T47D (cell line): ENCODE measurements around the gene ZNF761.
"Not testable (repeated sequence)": the region's sequence is repeated elsewhere in the genome, so short reads cannot be mapped to it uniquely, and the experiment has no call there.

Experiments used
- DNase-seq, 2 experiments: peaks; one replicate each; pipeline versions ENCODE4 v3.0.0 to v3.0.0-alpha.2; 2011 to 2012; ENCODE audit warnings: low read depth in 1 of 2, low spot score in 1 of 2
- JUND ChIP-seq: IDR thresholded peaks from 2 replicates; pipeline ENCODE4 v1.6.1; 2012; ENCODE audit warnings: low read depth
- in situ Hi-C: cut with HindIII; loops from 2 replicates; pipeline ENCODE4 v1.10.0; 2016; ENCODE audit warnings: low sequenced_read_pairs, low pct_unique_long_range_greater_than_20kb

The ZNF761 gene

GRCh38 chr19:53431399-53432087, at the start of gene ZNF761:
TSS of gene ZNF761 (plus strand) at chr19:53431984. CDS start at chr19:53447269, 15,285 bp downstream.
- peak; percentile 42 to 96 for DNase-seq
- no peak for TF ChIP-seq JUND
- in situ Hi-C loops = no loop called here

DNA sequence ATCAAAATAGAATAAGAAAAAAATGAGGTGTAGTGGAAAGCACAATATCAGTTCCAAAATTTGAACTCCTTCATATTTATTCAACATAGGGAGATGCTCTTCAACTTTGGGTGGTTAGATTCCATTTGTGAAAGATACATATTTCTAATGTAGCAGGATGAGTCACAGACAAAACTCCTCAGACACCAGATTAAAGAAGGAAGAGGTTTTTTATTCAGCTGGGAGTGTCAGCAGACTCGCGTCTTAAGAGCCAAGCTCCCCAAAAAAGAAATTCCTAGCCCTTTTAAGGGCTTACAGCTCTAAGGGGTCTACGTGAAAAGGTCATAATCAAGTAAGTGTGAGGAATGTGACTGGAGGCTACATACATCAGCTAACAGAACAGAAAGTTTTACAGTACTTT, 43.6 kb upstream of the ZNF761 start:
- in situ Hi-C loops = no loop called here
- no peak for DNase-seq
- no peak for TF ChIP-seq JUND

- no peak for TF ChIP-seq JUND
- in situ Hi-C loops = no loop called here
- no peak for DNase-seq
Observed at GRCh38 chr19:53388904-53389303, 42.9 kb upstream of the ZNF761 start.

DNA sequence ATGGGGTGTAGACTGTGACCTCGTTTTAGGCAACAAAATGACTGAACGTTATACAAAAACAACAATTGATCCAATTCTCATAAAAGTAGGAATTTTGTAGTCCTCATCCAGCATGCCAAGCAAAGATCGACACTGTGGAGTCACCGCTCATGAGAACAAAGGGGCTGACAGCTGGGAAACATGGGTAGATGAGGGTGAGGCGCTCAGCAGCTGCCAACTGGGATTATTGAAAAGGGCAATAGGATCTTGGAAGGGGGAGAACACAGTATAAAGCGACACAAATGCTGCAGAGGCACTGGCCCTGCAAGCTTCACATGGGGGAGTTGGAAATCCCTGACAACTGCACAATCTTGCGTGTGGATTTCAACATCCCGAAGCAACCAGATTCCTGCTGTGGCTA, 42.2 kb upstream of the ZNF761 start:
- no peak for DNase-seq
- no peak for TF ChIP-seq JUND
- in situ Hi-C loops = no loop called here

DNA sequence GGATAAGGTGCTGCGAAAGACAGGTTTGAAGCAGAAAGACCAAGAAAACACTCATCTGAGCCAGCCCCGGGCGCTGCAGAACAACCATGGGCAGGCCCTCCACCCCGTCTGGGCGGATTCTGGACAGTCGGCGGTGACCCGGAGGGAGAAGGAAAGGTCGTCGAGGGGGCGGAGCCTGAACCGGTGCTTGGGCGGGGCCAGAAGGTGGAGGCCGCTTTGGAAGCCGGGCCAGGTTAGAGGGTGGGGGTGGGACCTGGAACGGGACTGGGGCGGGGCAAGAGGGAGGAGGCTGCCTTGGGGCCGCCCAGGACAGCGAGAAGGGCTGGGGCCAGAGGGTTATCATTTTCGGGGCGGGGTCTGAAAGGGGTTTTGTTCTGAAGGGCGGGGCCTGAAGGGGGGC, 41.8 kb upstream of the ZNF761 start:
- in situ Hi-C loops = no loop called here
- DNase-seq = no peak
- TF ChIP-seq JUND = no peak

DNA sequence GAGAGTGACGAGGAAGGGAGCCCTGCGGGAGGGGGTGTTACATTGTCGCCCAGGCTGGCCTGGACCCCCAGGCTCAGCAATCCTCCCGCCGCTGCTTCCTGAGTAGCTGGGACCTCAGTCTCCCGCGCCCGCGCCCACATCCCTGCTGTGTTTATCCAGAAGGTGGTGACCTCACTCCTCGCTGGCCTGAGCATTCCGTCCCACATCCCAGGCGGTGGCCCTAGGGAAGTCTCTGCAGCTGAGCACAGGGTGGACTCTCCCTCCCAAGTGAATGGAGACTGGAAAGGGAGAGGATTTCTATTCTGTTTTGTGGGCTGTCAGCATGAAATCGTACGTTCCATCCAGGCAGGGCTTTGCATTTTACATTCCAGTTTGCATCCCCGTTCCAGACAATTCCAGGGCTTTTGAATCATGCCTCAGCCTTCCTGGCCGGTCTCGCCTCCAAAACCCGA, 37.2 kb upstream of the ZNF761 start:
- DNase-seq = peak in 1 of 2 experiments; percentile 5
- in situ Hi-C loops = no loop called here

GRCh38 chr19:53394974-53395839, 36.6 kb upstream of the ZNF761 start, which contains the start of gene ZNF765:
TSS of gene ZNF765 (plus strand) at chr19:53395149. CDS start at chr19:53398016, 2,867 bp downstream.
- no peak for TF ChIP-seq JUND
- in situ Hi-C loops = no loop called here
- DNase-seq = peak; percentile 51 to 93

More for the DNA sequence above, 37.2 kb upstream of the ZNF761 start:
- TF ChIP-seq JUND = no peak

DNA sequence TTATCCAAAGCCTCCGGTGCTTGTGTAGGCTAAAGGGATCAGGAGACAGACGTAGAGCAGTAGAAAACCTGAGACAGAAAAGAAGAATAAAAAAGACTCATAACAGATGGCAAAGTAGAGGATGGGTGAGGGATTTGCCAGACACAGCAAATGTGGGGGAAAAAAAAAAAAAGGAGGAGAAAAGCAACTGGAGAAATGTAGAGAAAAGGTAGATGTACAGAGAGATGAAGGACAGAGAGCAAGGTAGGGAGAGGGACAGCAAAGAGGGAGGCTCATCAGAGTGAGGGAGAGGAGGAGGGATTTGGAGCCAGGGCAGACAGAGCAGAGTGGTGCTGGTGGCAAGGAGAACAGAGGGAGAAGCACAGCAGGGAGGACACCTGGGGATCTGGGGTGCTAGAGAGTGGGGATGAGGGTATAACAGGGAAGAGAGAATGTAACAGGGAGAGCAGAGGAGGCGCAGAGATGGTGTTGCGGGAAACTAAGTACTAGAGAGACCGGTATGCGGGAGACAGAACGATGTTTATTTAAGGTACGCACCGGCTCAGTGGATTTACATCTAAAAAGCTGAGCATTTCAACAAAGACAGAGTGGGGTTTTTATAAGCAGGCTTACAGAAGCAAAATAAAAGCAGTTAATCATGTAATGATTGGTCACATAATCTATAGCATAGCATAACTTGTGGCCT, 35.8 kb upstream of the ZNF761 start:
- in situ Hi-C loops, DNase-seq: not testable (repeated sequence)

GRCh38 chr19:53396525-53396868, 35.3 kb upstream of the ZNF761 start:
- in situ Hi-C loops = no loop called here
- no peak for TF ChIP-seq JUND
- no peak for DNase-seq

DNA sequence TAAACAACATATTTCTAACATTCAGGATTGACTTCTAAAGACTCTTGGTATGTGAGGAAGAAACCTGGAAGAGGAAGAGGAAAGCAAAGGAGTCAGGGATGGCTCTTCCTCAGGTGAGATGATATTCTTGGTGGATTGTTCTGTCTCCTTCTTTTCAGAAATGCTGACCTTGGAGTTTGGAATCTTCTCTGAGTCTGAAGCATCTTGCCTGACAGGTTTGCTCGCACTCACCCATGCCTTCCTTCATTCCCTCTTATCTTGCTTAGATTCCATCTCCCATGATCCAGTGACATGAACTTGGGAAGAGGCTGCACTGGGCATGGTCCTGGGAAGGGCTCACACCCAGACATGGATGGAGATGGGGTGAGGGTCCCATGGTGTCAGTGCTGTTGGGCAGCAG, 33.9 kb upstream of the ZNF761 start:
- in situ Hi-C loops, DNase-seq: not testable (repeated sequence)

GRCh38 chr19:53409505-53410204, 22.1 kb upstream of the ZNF761 start:
- in situ Hi-C loops = no loop called here

DNA sequence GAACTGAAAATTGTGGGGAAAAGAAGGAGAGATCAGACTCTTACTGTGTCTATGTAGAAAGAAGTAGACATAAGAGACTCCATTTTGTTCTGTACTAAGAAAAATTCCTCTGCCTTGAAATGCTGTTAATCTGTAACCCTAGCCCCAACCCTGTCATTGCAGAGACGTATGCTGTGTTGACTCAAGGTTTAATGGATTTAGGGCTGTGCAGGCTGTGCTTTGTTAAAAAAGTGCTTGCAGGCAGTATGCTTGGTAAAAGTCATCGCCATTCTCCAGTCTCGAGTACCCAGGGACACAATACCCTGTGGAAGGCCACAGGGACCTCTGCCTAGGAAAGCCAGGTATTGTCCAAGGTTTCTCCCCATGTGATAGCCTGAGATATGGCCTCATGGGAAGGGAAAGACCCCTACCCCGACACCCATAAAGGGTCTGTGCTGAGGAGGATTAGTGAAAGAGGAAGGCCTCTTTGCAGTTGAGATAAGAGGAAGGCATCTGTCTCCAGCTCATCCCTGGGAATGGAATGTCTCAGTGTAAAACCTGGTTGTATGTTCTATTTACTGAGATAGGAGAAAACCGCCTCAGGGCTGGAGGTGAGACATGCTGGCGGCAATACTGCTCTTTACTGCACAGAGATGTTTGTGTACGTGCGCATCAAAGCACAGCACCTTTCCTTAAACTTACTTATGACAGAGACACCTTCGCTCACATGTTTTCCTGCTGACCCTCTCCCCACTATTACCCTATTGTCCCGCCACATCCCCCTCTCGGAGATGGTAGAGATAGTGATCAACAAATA, 11.1 kb upstream of the ZNF761 start:
- DNase-seq, in situ Hi-C loops: not testable (repeated sequence)

More at GRCh38 chr19:53409505-53410204, 22.1 kb upstream of the ZNF761 start:
- DNase-seq = no peak
- no peak for TF ChIP-seq JUND
